HG02840 (cell line): Measurements from ENCODE around the gene EXOSC2.

Experiments
- ATAC-seq: cut with Tn5 transposase; IDR thresholded peaks from one replicate; pipeline ENCODE4 v1.9.1; 2021; ENCODE audit warnings: mild to moderate bottlenecking, moderate library complexity, moderate number of reproducible peaks; ENCODE audit not compliant: unreplicated experiment, low FRiP score

Gene EXOSC2

GRCh38 chr9:130693426-130694191 is at the start of gene EXOSC2:
Gene EXOSC2 (plus strand): TSS chr9:130693780. CDS start chr9:130693792, 12 bp downstream.
- peak; percentile 87 for ATAC-seq

- no peak for ATAC-seq
These were observed 42.4 kb upstream of the EXOSC2 start for GRCh38 chr9:130651221-130651620.

- no peak for ATAC-seq
These were observed 41.8 kb upstream of the EXOSC2 start for GRCh38 chr9:130651752-130652151.

GRCh38 chr9:130654879-130655278 is 38.7 kb upstream of the EXOSC2 start:
- ATAC-seq: no peak

GRCh38 chr9:130658893-130659698 is 34.5 kb upstream of the EXOSC2 start:
- ATAC-seq: no peak

- ATAC-seq: no peak
These were observed 33.8 kb upstream of the EXOSC2 start for GRCh38 chr9:130659699-130660248.

GRCh38 chr9:130660326-130660682 is 33.3 kb upstream of the EXOSC2 start:
- ATAC-seq: no peak

GRCh38 chr9:130660683-130661450 is 32.7 kb upstream of the EXOSC2 start:
- no peak for ATAC-seq

GRCh38 chr9:130661451-130662098 is 32.0 kb upstream of the EXOSC2 start:
- no peak for ATAC-seq

GRCh38 chr9:130662099-130662969 is 31.2 kb upstream of the EXOSC2 start:
- no peak for ATAC-seq

- ATAC-seq: no peak
These were observed 30.7 kb upstream of the EXOSC2 start for GRCh38 chr9:130662970-130663257.

GRCh38 chr9:130663258-130663976 is 30.2 kb upstream of the EXOSC2 start:
- ATAC-seq: no peak

- no peak for ATAC-seq
These were observed 29.7 kb upstream of the EXOSC2 start for GRCh38 chr9:130663977-130664250.

- no peak for ATAC-seq
These were observed 29.1 kb upstream of the EXOSC2 start, which contains the start of gene PRDM12 for GRCh38 chr9:130664251-130665028. Gene PRDM12 (plus strand): TSS chr9:130664594. CDS start chr9:130664654, 60 bp downstream.

GRCh38 chr9:130665029-130665430 is 28.6 kb upstream of the EXOSC2 start:
- ATAC-seq: no peak

GRCh38 chr9:130665431-130666392 is 27.9 kb upstream of the EXOSC2 start:
- no peak for ATAC-seq
